OCI-LY3 (cell line): ENCODE results near the gene VMP1.

Experiments
- H2AFZ ChIP-seq: fragments of 200-600, 300-600 bp; shearing (Covaris generic); 2 replicates; pipeline ENCODE4 v1.6.0; 2014; ENCODE audit warnings: antibody characterized with exemption, low read depth, low read length
- H3K27ac ChIP-seq: fragments of 200-600, 300-600 bp; sonication (generic); 2 replicates; pipeline ENCODE4 v1.5.1; 2014; ENCODE audit warnings: mild to moderate bottlenecking, low read length, moderate library complexity, mixed read lengths
- H3K27me3 ChIP-seq: fragments of 200-600, 300-600 bp; sonication (generic); 2 replicates; pipeline ENCODE4 v1.6.1; 2014; ENCODE audit warnings: low read depth, low read length, mixed read lengths
- H3K36me3 ChIP-seq: fragments of 200-600, 300-600 bp; sonication (generic); replicated peaks from 2 replicates; pipeline ENCODE3; 2014; ENCODE audit warnings: low read depth, low read length, mixed read lengths
- H3K4me1 ChIP-seq: fragments of 300-600, 200-600 bp; sonication (generic); 2 replicates; pipeline ENCODE4 v1.6.1; 2014; ENCODE audit warnings: low read length, mixed read lengths
- H3K4me2 ChIP-seq: fragments of 200-600, 300-600 bp; sonication (generic); 2 replicates; pipeline ENCODE4 v1.6.1; 2014; ENCODE audit warnings: low read length, mixed read lengths
- H3K4me3 ChIP-seq: fragments of 300-600, 200-600 bp; sonication (generic); 2 replicates; pipeline ENCODE4 v1.5.1; 2014; ENCODE audit warnings: antibody characterized with exemption, mild to moderate bottlenecking, low read length, moderate library complexity
- H3K79me2 ChIP-seq: fragments of 300-600, 200-600 bp; shearing (Covaris generic); 2 replicates; pipeline ENCODE4 v1.6.1; 2014; ENCODE audit warnings: mild to moderate bottlenecking, low read length, mixed read lengths
- H3K9ac ChIP-seq: fragments of 300-600, 200-600 bp; shearing (Covaris generic); 2 replicates; pipeline ENCODE4 v1.6.0; 2014; ENCODE audit warnings: mild to moderate bottlenecking, low read length, moderate library complexity
- H3K9me3 ChIP-seq: fragments of 200-600, 300-600 bp; shearing (Covaris generic); 2 replicates; pipeline ENCODE4 v1.6.1; 2014; ENCODE audit warnings: low read length, mixed read lengths; ENCODE audit not compliant: insufficient read depth
- H4K20me1 ChIP-seq: fragments of 200-600, 300-600 bp; sonication (generic); 2 replicates; pipeline ENCODE4 v1.6.1; 2016; ENCODE audit warnings: low read length, mixed read lengths; ENCODE audit not compliant: insufficient read depth
- CTCF ChIP-seq: fragments of 200-600, 300-600 bp; sonication (generic); IDR thresholded peaks from 2 replicates; pipeline ENCODE4 v1.5.1; 2014; ENCODE audit warnings: antibody characterized with exemption, low read length, low read depth
- EZH2phosphoT487 ChIP-seq: fragments of 200-600 bp; shearing (Covaris generic); IDR thresholded peaks from 2 replicates; pipeline ENCODE4 v1.6.1; 2018; ENCODE audit warnings: antibody characterized with exemption, mixed run types, low read depth

Gene VMP1

GRCh38 chr17:59699786-59700185 is 7.7 kb upstream of the VMP1 start:
- H3K27me3 ChIP-seq, result no peaks in the 10 kb centered on the region
- H3K9me3 ChIP-seq, result no peaks in the 10 kb centered on the region
- no peak overlapping the region for H3K9ac ChIP-seq
- no peak for TF ChIP-seq EZH2phosphoT487
- TF ChIP-seq CTCF, result no peak
- H2AFZ ChIP-seq, result no peak overlapping the region
- no peak overlapping the region for H3K4me2 ChIP-seq
- H3K27ac ChIP-seq, result no peak overlapping the region
- H3K4me3 ChIP-seq, result no peak overlapping the region
- peaks cover 100% of the 10 kb centered on the region for H3K79me2 ChIP-seq
- peaks cover 89% of the 10 kb centered on the region for H4K20me1 ChIP-seq
- H3K36me3 ChIP-seq, result peaks cover 68% of the 10 kb centered on the region
- peaks cover 9% of the 10 kb centered on the region for H3K4me1 ChIP-seq

- Histone ChIP-seq H3K36me3 (peaks cover 54% of the 10 kb centered on the region), H3K9ac (no peak overlapping the region), H3K4me1 (peaks cover 14% of the 10 kb centered on the region), H3K27ac (no peak overlapping the region), H4K20me1 (peaks cover 70% of the 10 kb centered on the region), H3K9me3 (no peaks in the 10 kb centered on the region), H3K79me2 (peaks cover 100% of the 10 kb centered on the region), H3K4me3 (no peak overlapping the region), H3K27me3 (no peaks in the 10 kb centered on the region), H2AFZ (no peak overlapping the region), H3K4me2 (no peak overlapping the region)
- TF ChIP-seq CTCF (no peak), EZH2phosphoT487 (no peak)
Measured at GRCh38 chr17:59702304-59702703, 5.2 kb upstream of the VMP1 start.

GRCh38 chr17:59707971-59708430 is 547 bp downstream of the VMP1 start:
- Histone ChIP-seq H3K4me1 (peaks cover 27% of the 10 kb centered on the region), H3K27ac (peak overlapping the region; percentile 76), H3K27me3 (no peaks in the 10 kb centered on the region), H3K4me2 (peak overlapping the region; percentile 79), H3K9me3 (no peaks in the 10 kb centered on the region), H3K36me3 (peaks cover 17% of the 10 kb centered on the region), H3K79me2 (peaks cover 98% of the 10 kb centered on the region), H3K4me3 (peak overlapping the region; percentile 95), H4K20me1 (peaks cover 15% of the 10 kb centered on the region), H3K9ac (peak overlapping the region; percentile 97), H2AFZ (peak overlapping the region; percentile 81)
- TF ChIP-seq CTCF, result no peak
- no peak for TF ChIP-seq EZH2phosphoT487

GRCh38 chr17:59711936-59712335 is 4.5 kb downstream of the VMP1 start:
- H3K4me1 ChIP-seq, result peaks cover 13% of the 10 kb centered on the region
- no peak overlapping the region for H3K4me2 ChIP-seq
- no peak overlapping the region for H3K4me3 ChIP-seq
- no peaks in the 10 kb centered on the region for H4K20me1 ChIP-seq
- no peaks in the 10 kb centered on the region for H3K27me3 ChIP-seq
- no peaks in the 10 kb centered on the region for H3K36me3 ChIP-seq
- peaks cover 89% of the 10 kb centered on the region for H3K79me2 ChIP-seq
- H3K9me3 ChIP-seq, result no peaks in the 10 kb centered on the region
- no peak overlapping the region for H3K9ac ChIP-seq
- TF ChIP-seq EZH2phosphoT487 (no peak), CTCF (no peak)
- H3K27ac ChIP-seq, result no peak overlapping the region
- no peak overlapping the region for H2AFZ ChIP-seq
